ENCODE data around the gene SERHL2. TPM values are rescaled to one million over a fixed set of nuclear protein-coding genes. Genes with fewer than 3 reads are reported as not detected.
A peak's percentile ranks its signal among the peaks of the same experiment; 100 is the strongest.
"Not testable (repeated sequence)": the region's sequence is repeated elsewhere in the genome, so short reads cannot be mapped to it uniquely, and the experiment has no call there.

Gene SERHL2
- total and polyA plus RNA-seq, 2 donors from 2014 or later = 3.1 to 4.9 TPM

DNA sequence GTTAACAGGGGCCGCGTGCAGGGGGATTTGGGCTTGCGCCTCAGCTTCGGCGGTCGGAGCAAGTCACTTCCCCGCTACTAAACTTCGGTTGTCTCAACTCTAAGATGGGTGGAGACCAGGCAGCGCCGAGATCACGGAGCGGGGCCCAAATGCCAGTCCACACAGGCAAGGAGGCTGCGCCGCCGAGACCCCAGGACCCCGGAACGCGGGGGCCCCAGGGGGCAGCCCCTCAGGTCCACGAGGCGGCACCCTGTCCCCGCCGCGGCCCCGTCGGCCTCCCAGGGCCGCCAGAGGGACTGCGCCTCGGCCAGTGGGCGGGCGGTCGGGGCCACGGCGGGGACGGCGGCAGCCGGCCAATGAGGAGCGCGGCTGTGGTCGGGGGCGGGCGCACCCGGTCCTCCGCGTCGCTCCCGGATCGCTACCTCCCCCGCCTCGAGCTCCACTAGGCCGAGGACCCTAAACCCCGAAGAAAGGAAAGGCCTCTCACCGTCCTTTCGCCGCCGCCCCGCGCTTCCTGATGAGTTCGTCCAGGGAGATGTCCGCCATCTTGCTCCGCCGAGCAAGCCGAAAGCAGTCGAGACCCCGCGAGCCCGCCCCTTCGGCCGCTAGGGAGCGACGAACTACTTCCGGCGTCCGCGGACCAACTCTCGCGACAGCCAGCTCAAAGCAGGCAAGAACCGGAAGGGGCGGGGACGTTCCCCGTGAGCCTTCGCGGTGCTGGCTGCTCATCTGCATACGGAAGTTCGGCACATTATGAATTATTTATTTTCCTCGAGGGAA, 60.7 kb downstream of the SERHL2 start, which contains the start of gene POLDIP3:
POLDIP3 (minus strand) TSS at position 572 of the 780 bp plus-strand sequence; CDS start at position 546, 26 bp downstream.
- peak; percentile 99 to 100 (median 99) for DNase-seq
- H3K9me3 ChIP-seq (ENCODE audit: control insufficient read depth in 2 of 3, insufficient read depth in 1 of 3, low read length in 3 of 3) = no peaks in the 10 kb centered on the region
- intact Hi-C loops (cut with DNase I) = no loop called here
- H3K36me3 ChIP-seq (ENCODE audit: control insufficient read depth in 2 of 3, insufficient read depth in 3 of 3, low read length in 3 of 3) = peaks cover 0 to 2% (median 0%) of the 10 kb centered on the region in 3 donors
- H3K27me3 ChIP-seq (ENCODE audit: control insufficient read depth, insufficient read depth, low read length) = no peaks in the 10 kb centered on the region
- peak within 1 kb of the TSS; percentile 69 to 85 (median 85) for H3K4me3 ChIP-seq (ENCODE audit: low read length in 3 of 3)
- FAIRE-seq = no peak
- peak within 1 kb of the TSS; percentile 97 to 98 for H3K27ac ChIP-seq (ENCODE audit: low read depth in 2 of 2, low read length in 2 of 2)
- peak within 1 kb of the TSS; percentile 68 to 92 (median 85) for H3K9ac ChIP-seq (ENCODE audit: low read length in 3 of 3)
- TF ChIP-seq, protein P1, sequence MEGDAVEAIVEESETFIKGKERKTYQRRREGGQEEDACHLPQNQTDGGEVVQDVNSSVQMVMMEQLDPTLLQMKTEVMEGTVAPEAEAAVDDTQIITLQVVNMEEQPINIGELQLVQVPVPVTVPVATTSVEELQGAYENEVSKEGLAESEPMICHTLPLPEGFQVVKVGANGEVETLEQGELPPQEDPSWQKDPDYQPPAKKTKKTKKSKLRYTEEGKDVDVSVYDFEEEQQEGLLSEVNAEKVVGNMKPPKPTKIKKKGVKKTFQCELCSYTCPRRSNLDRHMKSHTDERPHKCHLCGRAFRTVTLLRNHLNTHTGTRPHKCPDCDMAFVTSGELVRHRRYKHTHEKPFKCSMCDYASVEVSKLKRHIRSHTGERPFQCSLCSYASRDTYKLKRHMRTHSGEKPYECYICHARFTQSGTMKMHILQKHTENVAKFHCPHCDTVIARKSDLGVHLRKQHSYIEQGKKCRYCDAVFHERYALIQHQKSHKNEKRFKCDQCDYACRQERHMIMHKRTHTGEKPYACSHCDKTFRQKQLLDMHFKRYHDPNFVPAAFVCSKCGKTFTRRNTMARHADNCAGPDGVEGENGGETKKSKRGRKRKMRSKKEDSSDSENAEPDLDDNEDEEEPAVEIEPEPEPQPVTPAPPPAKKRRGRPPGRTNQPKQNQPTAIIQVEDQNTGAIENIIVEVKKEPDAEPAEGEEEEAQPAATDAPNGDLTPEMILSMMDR (IDR thresholded peaks at IDR 0.05; ENCODE audit: borderline replicate concordance, extremely low read depth, insufficient read depth) = peak; percentile 26
- H3K4me1 ChIP-seq (ENCODE audit: control insufficient read depth in 2 of 3, insufficient read depth in 2 of 3, low read depth in 1 of 3, low read length in 3 of 3) = peaks cover 6 to 32% (median 29%) of the 10 kb centered on the region in 3 donors

DNA sequence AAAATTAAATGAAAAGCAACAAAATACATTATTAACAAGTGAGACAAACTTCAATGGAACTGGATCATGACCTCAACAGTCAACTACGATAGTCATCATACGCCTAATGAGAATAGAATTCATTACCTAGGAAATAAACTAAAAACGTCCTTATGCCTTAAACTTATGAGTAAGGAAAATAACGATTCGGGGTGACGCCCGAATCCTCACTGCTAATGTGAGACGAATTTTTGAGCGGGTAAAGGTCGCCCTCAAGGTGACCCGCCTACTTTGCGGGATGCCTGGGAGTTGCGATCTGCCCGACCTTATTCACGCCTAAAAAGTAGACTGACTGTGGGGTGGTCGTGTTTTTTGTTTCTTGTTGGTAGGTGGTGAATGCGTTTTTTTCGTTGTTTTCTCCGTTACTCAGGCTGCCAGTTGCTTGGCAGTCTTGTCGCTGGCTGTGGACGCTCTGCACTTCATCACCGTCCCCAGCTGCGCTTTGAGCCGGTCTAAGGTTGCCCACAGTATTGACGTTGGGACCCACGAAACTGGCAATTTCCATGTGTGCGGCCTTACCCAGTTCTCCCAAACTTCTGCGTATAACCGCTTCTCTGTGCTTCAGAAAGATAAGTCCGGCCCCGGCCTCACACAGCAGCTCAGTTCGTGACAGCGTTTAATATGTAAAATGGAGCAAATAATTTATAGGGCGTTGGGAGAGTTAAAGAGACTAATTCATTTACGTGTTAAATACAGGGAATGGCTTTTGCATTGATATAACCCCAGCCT, 61.5 kb downstream of the SERHL2 start:
- Histone ChIP-seq H3K36me3 (ENCODE audit: control insufficient read depth in 2 of 3, insufficient read depth in 3 of 3, low read length in 3 of 3) (peaks cover 0 to 2% (median 0%) of the 10 kb centered on the region in 3 donors), H3K9ac (ENCODE audit: low read length in 3 of 3) (peak overlapping the region; percentile 68 to 92 (median 83)), H3K27me3 (ENCODE audit: control insufficient read depth, insufficient read depth, low read length) (no peaks in the 10 kb centered on the region), H3K4me1 (ENCODE audit: control insufficient read depth in 2 of 3, insufficient read depth in 2 of 3, low read depth in 1 of 3, low read length in 3 of 3) (peaks cover 6 to 28% (median 25%) of the 10 kb centered on the region in 3 donors), H3K27ac (ENCODE audit: low read depth in 2 of 2, low read length in 2 of 2) (peak overlapping the region; percentile 97 to 98), H3K9me3 (ENCODE audit: control insufficient read depth in 2 of 3, insufficient read depth in 1 of 3, low read length in 3 of 3) (no peaks in the 10 kb centered on the region), H3K4me3 (ENCODE audit: low read length in 3 of 3) (peak overlapping the region; percentile 60 to 80 (median 69))
- TF ChIP-seq, protein P1 (IDR thresholded peaks at IDR 0.05; ENCODE audit: borderline replicate concordance, extremely low read depth, insufficient read depth) = no peak
- FAIRE-seq = peak; percentile 95
- DNase-seq = peak; percentile 94 to 98 (median 97)
- intact Hi-C loops (cut with DNase I) = no loop called here

DNA sequence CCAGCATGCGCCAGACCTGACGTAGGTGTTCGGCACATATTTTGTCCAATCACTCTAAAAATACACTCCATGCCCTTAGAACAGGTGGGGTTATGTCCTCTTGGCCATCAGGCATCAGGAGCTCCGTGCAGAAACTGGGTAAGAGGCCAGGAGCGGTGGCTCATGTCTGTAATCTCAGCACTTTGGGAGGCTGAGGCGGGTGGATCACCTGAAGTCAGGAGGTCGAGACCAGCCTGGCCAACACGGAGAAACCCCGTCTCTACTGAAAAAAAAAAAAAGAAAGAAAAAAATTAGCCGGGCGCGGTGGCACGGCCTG, 62.1 kb downstream of the SERHL2 start:
- FAIRE-seq = not testable (repeated sequence)
- peak overlapping the region in 2 of 3 donors; percentile 68 to 83 for H3K9ac ChIP-seq (ENCODE audit: low read length in 3 of 3)

More for the DNA sequence above, 62.1 kb downstream of the SERHL2 start:
- H3K36me3 ChIP-seq (ENCODE audit: control insufficient read depth in 2 of 3, insufficient read depth in 3 of 3, low read length in 3 of 3); H3K27me3 ChIP-seq (ENCODE audit: control insufficient read depth, insufficient read depth, low read length); H3K9me3 ChIP-seq (ENCODE audit: control insufficient read depth in 2 of 3, insufficient read depth in 1 of 3, low read length in 3 of 3); intact Hi-C loops (cut with DNase I): not testable (repeated sequence)
- H3K27ac ChIP-seq (ENCODE audit: low read depth in 2 of 2, low read length in 2 of 2) = peak overlapping the region; percentile 97 to 98
- DNase-seq = peak in 1 of 5 donors; percentile 64
- H3K4me3 ChIP-seq (ENCODE audit: low read length in 3 of 3) = peak overlapping the region in 2 of 3 donors; percentile 60 to 69
- H3K4me1 ChIP-seq (ENCODE audit: control insufficient read depth in 2 of 3, insufficient read depth in 2 of 3, low read depth in 1 of 3, low read length in 3 of 3) = peaks cover 3 to 23% (median 19%) of the 10 kb centered on the region in 3 donors
